Endometrial microvascular endothelial cells (primary cell): ENCODE data around the gene EBPL. TPM values are rescaled to one million over a fixed set of nuclear protein-coding genes. Genes with fewer than 3 reads are reported as not detected.
"Not testable (repeated sequence)": the region's sequence is repeated elsewhere in the genome, so short reads cannot be mapped to it uniquely, and the experiment has no call there.

Experiments
- in situ Hi-C: cut with HindIII; loops from 2 replicates; pipeline ENCODE4 v1.10.0; 2017; ENCODE audit warnings: low sequenced_read_pairs, low pct_unique_long_range_greater_than_20kb; ENCODE audit errors: inconsistent ontology term
- total RNA-seq: library from RNA; depleted of rRNA; stranded (reverse); fragments of >200 nt; gene quantifications from one replicate; pipeline ENCODE4 v1.2.3, GENCODE V29; 2015; ENCODE audit errors: inconsistent ontology term

The EBPL gene
- total RNA-seq, 1 donor from 2014 or later = 57.3 TPM

GRCh38 chr13:49612042-49612441 is 79.2 kb downstream of the EBPL start:
- in situ Hi-C loops = not testable (repeated sequence)

Other genes with a start within 250 kb of the EBPL start
- gene CAB39L, start 247.4 kb downstream of the EBPL start, total RNA-seq = 4.0 TPM
- gene SETDB2, start 247.2 kb downstream of the EBPL start, total RNA-seq = 12.2 TPM
- 27.7 TPM for gene PHF11, start 195.5 kb downstream of the EBPL start, total RNA-seq
- 19.1 TPM for gene RCBTB1, start 105.9 kb downstream of the EBPL start, total RNA-seq
- gene ARL11, start 63.0 kb downstream of the EBPL start, total RNA-seq = not detected
- 49.7 TPM for gene KPNA3, start 101.2 kb upstream of the EBPL start, total RNA-seq
- 9.8 TPM for gene SPRYD7, start 244.9 kb upstream of the EBPL start, total RNA-seq